Ishikawa (cell line): ENCODE measurements around the gene TSPAN9.

ENCODE experiments used
- CEBPB ChIP-seq: IDR thresholded peaks from 2 replicates; pipeline ENCODE4 v1.6.1; 2012
- EGR1 ChIP-seq: IDR thresholded peaks from 2 replicates; pipeline ENCODE4 v1.6.1; 2012
- RAD21 ChIP-seq: IDR thresholded peaks from 2 replicates; pipeline ENCODE4 v1.6.1; 2012; ENCODE audit warnings: low read depth
- TAF1 ChIP-seq: IDR thresholded peaks from 2 replicates; pipeline ENCODE4 v1.6.1; 2012; ENCODE audit warnings: low read depth, mild to moderate bottlenecking
- TCF12 ChIP-seq: IDR thresholded peaks from 2 replicates; pipeline ENCODE4 v1.6.1; 2012; ENCODE audit warnings: low read depth
- TF ChIP-seq, protein P1 (sequence below): IDR thresholded peaks from 2 replicates; pipeline ENCODE4 v1.6.1; 2012
- TF ChIP-seq, protein P2 (sequence below): IDR thresholded peaks from 2 replicates; pipeline ENCODE4 v1.6.1; 2012

DNA sequence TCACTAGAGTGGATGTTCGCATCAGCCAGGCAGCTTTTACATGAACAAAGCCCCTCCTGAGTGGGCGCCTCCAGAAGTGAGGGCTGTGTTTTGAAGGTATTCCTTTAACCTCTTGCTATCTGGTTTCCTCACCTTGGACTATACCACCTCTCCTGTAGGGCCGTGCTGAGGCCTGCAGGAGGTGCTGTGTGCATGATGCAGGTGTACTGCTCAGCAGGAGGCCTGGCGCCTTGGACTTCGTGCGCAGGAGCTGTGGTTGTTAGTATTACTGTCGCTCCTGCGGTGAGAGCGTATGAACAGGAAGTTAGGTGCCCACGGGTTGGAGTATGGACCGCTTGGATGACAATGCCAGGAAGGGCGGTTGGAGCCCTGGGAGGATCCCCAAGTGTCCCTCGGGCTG is 130.7 kb downstream of the TSPAN9 start:
- TF ChIP-seq TAF1 (no peak), CEBPB (no peak), TCF12 (no peak), RAD21 (peak; percentile 66), EGR1 (no peak)
- TF ChIP-seq, protein P1, sequence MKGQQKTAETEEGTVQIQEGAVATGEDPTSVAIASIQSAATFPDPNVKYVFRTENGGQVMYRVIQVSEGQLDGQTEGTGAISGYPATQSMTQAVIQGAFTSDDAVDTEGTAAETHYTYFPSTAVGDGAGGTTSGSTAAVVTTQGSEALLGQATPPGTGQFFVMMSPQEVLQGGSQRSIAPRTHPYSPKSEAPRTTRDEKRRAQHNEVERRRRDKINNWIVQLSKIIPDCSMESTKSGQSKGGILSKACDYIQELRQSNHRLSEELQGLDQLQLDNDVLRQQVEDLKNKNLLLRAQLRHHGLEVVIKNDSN, result no peak
- TF ChIP-seq, protein P2, sequence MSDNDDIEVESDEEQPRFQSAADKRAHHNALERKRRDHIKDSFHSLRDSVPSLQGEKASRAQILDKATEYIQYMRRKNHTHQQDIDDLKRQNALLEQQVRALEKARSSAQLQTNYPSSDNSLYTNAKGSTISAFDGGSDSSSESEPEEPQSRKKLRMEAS, result no peak
